GM21737 (cell line): Measurements from ENCODE around the gene P2RY6.

ENCODE experiments used
- ATAC-seq: cut with Tn5 transposase; IDR thresholded peaks from one replicate; pipeline ENCODE4 v1.9.1; 2021; ENCODE audit warnings: mild to moderate bottlenecking, moderate library complexity; ENCODE audit not compliant: unreplicated experiment

Gene P2RY6

GRCh38 chr11:73295241-73295995, 23.3 kb downstream of the P2RY6 start:
- ATAC-seq, result no peak

- no peak for ATAC-seq
Observed at GRCh38 chr11:73295996-73296318, 23.8 kb downstream of the P2RY6 start.

- ATAC-seq, result no peak
Observed at GRCh38 chr11:73296501-73297230, 24.5 kb downstream of the P2RY6 start.

GRCh38 chr11:73297231-73297590, 25.1 kb downstream of the P2RY6 start:
- no peak for ATAC-seq

- no peak for ATAC-seq
Observed at GRCh38 chr11:73297702-73298101, 25.6 kb downstream of the P2RY6 start.

- no peak for ATAC-seq
Observed at GRCh38 chr11:73298233-73298632, 26.1 kb downstream of the P2RY6 start.

GRCh38 chr11:73299751-73300150, 27.6 kb downstream of the P2RY6 start:
- ATAC-seq, result no peak

- no peak for ATAC-seq
Observed at GRCh38 chr11:73306069-73306841, 34.1 kb downstream of the P2RY6 start.

- ATAC-seq, result no peak
Observed at GRCh38 chr11:73306977-73307322, 34.8 kb downstream of the P2RY6 start.

GRCh38 chr11:73307323-73308002, 35.3 kb downstream of the P2RY6 start:
- peak; percentile 51 for ATAC-seq

GRCh38 chr11:73308003-73308960, 36.1 kb downstream of the P2RY6 start, which contains the start of gene ARHGEF17:
ARHGEF17 (plus strand) TSS chr11:73308276; CDS start chr11:73308639, 363 bp downstream.
- peak; percentile 33 for ATAC-seq

- no peak for ATAC-seq
Observed at GRCh38 chr11:73308961-73309919, 37.1 kb downstream of the P2RY6 start.

- ATAC-seq, result no peak
Observed at GRCh38 chr11:73310076-73310475, 37.9 kb downstream of the P2RY6 start.

GRCh38 chr11:73310661-73311393, 38.7 kb downstream of the P2RY6 start:
- no peak for ATAC-seq

- ATAC-seq, result no peak
Observed at GRCh38 chr11:73311394-73311869, 39.3 kb downstream of the P2RY6 start.

GRCh38 chr11:73312036-73312435, 39.9 kb downstream of the P2RY6 start:
- no peak for ATAC-seq

GRCh38 chr11:73312851-73313327, 40.8 kb downstream of the P2RY6 start:
- no peak for ATAC-seq

GRCh38 chr11:73313652-73314051, 41.5 kb downstream of the P2RY6 start:
- no peak for ATAC-seq
